Mucosa of descending colon (tissue), 3 donors: Measurements from ENCODE around the gene INHBB. TPM values are rescaled to one million over a fixed set of nuclear protein-coding genes. Genes with fewer than 3 reads are reported as not detected.
"Not testable (repeated sequence)": the region's sequence is repeated elsewhere in the genome, so short reads cannot be mapped to it uniquely, and the experiment has no call there.

Experiments used
- ATAC-seq: fragments of 200-7000 bp; cut with Tn5 transposase; one replicate; pipeline ENCODE4 v1.9.1; 2020; ENCODE audit warnings: mild to moderate bottlenecking, moderate library complexity
- DNase-seq, 3 donors: peaks; one replicate each; pipeline ENCODE4 v3.0.0-alpha.2; 2020
- H3K36me3 ChIP-seq: fragments of 200-600 bp; one replicate; pipeline ENCODE4 v1.8.0; 2021; ENCODE audit warnings: low read depth, mild to moderate bottlenecking
- H3K4me1 ChIP-seq: fragments of 200-600 bp; one replicate; pipeline ENCODE4 v1.8.0; 2021; ENCODE audit warnings: low read depth, mild to moderate bottlenecking
- H3K4me3 ChIP-seq: fragments of 200-600 bp; one replicate; pipeline ENCODE4 v1.8.0; 2021; ENCODE audit warnings: mild to moderate bottlenecking
- H3K9me3 ChIP-seq: fragments of 200-600 bp; one replicate; pipeline ENCODE4 v1.8.0; 2021; ENCODE audit warnings: mild to moderate bottlenecking
- intact Hi-C, 2 donors: fragments of 100-400 bp; cut with DNase I in 1 of 2; cut with micrococcal nuclease in 1 of 2; formaldehyde crosslinking; loops; one replicate each; pipeline versions ENCODE4 v1.11.0 to v1.11.1; 2022; cut with DNase I, micrococcal nuclease
- total RNA-seq, 3 donors: library from RNA; stranded (reverse); fragmentation: NEBNext Ultra II Directional in 2 of 3; extraction: Animal tissue kit (Norgen Biotek cat#: 25700) in 2 of 3; gene quantifications; one replicate each; pipeline versions ENCODE4 v1.2.1 to v1.2.4, GENCODE V29; 2021 to 2023
- TF ChIP-seq, protein P1 (sequence below): fragments of 200-600 bp; IDR thresholded peaks from one replicate; pipeline ENCODE4 v1.8.0; 2022; ENCODE audit warnings: antibody characterized with exemption, mild to moderate bottlenecking
- donor health status: DM: no; HTN: no; CAD: no; lungs with moderate emphysema.
- donor health status: DM: no; HTN: no; CAD: no.
- donor health status: DM: no; HTN: yes; CAD: no.

INHBB gene
- total RNA-seq, 3 donors from 2014 or later, result 0.10 to 0.92 (median 0.29) TPM

GRCh38 chr2:120384486-120385354 lies 38.8 kb downstream of the INHBB start:
- Histone ChIP-seq H3K36me3 (no peaks in the 10 kb centered on the region), H3K9me3 (no peaks in the 10 kb centered on the region), H3K4me3 (no peak overlapping the region), H3K4me1 (no peaks in the 10 kb centered on the region)
- ATAC-seq (no peak), DNase-seq (no peak)
- intact Hi-C loops, result no loop called here
- TF ChIP-seq, protein P1, sequence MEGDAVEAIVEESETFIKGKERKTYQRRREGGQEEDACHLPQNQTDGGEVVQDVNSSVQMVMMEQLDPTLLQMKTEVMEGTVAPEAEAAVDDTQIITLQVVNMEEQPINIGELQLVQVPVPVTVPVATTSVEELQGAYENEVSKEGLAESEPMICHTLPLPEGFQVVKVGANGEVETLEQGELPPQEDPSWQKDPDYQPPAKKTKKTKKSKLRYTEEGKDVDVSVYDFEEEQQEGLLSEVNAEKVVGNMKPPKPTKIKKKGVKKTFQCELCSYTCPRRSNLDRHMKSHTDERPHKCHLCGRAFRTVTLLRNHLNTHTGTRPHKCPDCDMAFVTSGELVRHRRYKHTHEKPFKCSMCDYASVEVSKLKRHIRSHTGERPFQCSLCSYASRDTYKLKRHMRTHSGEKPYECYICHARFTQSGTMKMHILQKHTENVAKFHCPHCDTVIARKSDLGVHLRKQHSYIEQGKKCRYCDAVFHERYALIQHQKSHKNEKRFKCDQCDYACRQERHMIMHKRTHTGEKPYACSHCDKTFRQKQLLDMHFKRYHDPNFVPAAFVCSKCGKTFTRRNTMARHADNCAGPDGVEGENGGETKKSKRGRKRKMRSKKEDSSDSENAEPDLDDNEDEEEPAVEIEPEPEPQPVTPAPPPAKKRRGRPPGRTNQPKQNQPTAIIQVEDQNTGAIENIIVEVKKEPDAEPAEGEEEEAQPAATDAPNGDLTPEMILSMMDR, result no peak

GRCh38 chr2:120385355-120386127 lies 39.6 kb downstream of the INHBB start:
- DNase-seq, result no peak

GRCh38 chr2:120388222-120389035 lies 42.5 kb downstream of the INHBB start:
- intact Hi-C loops, result no loop called here
- Histone ChIP-seq H3K4me1 (no peaks in the 10 kb centered on the region), H3K9me3 (no peaks in the 10 kb centered on the region), H3K4me3 (no peak overlapping the region), H3K36me3 (no peaks in the 10 kb centered on the region)
- TF ChIP-seq, protein P1, result no peak
- DNase-seq, result no peak
- no peak for ATAC-seq

More at GRCh38 chr2:120385355-120386127, 39.6 kb downstream of the INHBB start:
- intact Hi-C loops, result no loop called here
- no peak for ATAC-seq
- Histone ChIP-seq H3K4me1 (no peaks in the 10 kb centered on the region), H3K4me3 (no peak overlapping the region), H3K36me3 (no peaks in the 10 kb centered on the region), H3K9me3 (no peaks in the 10 kb centered on the region)
- TF ChIP-seq, protein P1, result no peak

GRCh38 chr2:120389036-120389391 lies 43.1 kb downstream of the INHBB start:
- DNase-seq (no peak), ATAC-seq (no peak)
- intact Hi-C loops, result no loop called here
- Histone ChIP-seq H3K4me3 (no peak overlapping the region), H3K4me1 (no peaks in the 10 kb centered on the region), H3K9me3 (no peaks in the 10 kb centered on the region), H3K36me3 (no peaks in the 10 kb centered on the region)
- TF ChIP-seq, protein P1, result no peak

- no peak for ATAC-seq
- no peaks in the 10 kb centered on the region for H3K4me1 ChIP-seq
- H3K4me3 ChIP-seq, result no peak overlapping the region
- TF ChIP-seq, protein P1, result no peak
- intact Hi-C loops, result no loop called here
- H3K36me3 ChIP-seq, result no peaks in the 10 kb centered on the region
- no peaks in the 10 kb centered on the region for H3K9me3 ChIP-seq
- no peak for DNase-seq
These were observed 44.6 kb downstream of the INHBB start for GRCh38 chr2:120390381-120391055.

DNA sequence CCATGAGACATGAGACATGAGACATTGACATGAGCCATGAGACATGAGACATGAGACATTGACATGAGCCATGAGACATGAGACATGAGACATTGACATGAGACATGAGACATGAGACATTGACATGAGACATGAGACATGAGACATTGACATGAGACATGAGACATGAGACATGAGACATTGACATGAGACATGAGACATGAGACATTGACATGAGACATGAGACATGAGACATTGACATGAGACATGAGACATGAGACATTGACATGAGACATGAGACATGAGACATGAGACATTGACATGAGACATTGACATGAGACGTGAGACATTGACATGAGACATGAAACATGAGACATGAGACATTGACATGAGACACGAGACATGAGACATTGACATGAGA lies 45.4 kb downstream of the INHBB start:
- DNase-seq, ATAC-seq, H3K36me3 ChIP-seq, H3K4me1 ChIP-seq, intact Hi-C loops, H3K4me3 ChIP-seq, H3K9me3 ChIP-seq: not testable (repeated sequence)
